Measurements from ENCODE around the gene SLC2A9.

- TF ChIP-seq, protein P1, sequence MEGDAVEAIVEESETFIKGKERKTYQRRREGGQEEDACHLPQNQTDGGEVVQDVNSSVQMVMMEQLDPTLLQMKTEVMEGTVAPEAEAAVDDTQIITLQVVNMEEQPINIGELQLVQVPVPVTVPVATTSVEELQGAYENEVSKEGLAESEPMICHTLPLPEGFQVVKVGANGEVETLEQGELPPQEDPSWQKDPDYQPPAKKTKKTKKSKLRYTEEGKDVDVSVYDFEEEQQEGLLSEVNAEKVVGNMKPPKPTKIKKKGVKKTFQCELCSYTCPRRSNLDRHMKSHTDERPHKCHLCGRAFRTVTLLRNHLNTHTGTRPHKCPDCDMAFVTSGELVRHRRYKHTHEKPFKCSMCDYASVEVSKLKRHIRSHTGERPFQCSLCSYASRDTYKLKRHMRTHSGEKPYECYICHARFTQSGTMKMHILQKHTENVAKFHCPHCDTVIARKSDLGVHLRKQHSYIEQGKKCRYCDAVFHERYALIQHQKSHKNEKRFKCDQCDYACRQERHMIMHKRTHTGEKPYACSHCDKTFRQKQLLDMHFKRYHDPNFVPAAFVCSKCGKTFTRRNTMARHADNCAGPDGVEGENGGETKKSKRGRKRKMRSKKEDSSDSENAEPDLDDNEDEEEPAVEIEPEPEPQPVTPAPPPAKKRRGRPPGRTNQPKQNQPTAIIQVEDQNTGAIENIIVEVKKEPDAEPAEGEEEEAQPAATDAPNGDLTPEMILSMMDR (CRISPR knock-in tag; IDR thresholded peaks at IDR 0.05): no peak
- TF ChIP-seq DNMT1 (CRISPR knock-in tag; IDR thresholded peaks at IDR 0.05) (no peak), EZH2 (conservative IDR thresholded peaks at IDR 0.05; ENCODE audit: low read depth, low read length) (no peak), KLF9 (CRISPR knock-in tag; IDR thresholded peaks at IDR 0.05; ENCODE audit: low read depth) (no peak)
These were observed 35.7 kb upstream of the SLC2A9 start for GRCh38 chr4:10057023-10057395.

Data from HepG2 (cell line).